ENCODE measurements around the gene HELZ2. TPM values are rescaled to one million over a fixed set of nuclear protein-coding genes. Genes with fewer than 3 reads are reported as not detected.

The HELZ2 gene
- total and polyA plus RNA-seq, 12 donors, result 4.8 to 34.3 (median 12.6) TPM

DNA sequence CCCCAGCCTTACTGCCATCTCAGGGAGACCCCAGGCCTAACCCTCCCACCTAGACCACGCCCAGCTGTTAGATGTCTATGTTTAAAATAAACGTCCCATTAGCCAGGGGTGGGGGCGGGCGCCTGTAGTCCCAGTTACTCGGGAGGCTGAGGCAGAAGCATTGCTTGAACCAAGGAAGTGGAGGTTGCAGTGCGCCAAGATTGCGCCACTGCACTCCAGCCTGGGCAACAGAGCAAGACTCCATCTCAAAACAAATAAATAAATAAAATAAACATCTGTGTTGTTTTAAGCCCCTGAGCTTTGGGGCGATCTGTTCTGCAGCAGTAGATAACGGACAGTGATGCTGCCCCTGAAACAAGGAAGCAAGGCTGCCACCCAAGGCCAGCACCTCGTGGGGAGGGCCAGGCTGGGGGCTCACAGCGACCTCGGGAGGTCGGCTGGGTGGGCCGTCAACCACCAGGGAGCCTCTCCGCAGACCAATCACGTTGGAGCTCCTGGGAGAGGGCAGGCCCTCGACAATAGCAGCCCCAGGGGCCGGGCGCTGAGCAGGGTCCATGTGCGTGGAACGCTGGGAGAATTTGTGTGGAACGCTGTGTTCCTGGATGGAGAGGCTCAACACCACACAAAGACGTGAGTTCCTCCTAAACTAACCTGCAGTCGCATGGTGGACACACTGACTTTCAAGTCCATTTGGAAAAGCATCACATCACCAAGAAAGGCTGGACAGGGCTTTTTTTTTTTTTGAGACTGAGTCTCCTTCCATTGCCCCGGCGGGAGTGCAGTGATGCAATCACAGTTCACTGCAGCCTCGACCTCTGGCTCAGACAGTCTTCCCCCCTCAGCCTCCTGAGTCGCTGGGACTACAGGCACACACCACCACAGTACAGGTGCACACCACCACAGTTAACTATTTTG is 1.0 kb upstream of the HELZ2 start:
- DNase-seq (no peak), ATAC-seq (no peak)
- H3K4me3 ChIP-seq, result peak overlapping the region in 5 of 10 donors; percentile 75 to 92 (median 85)
- H3K27ac ChIP-seq, result peak overlapping the region in 8 of 10 donors; percentile 89 to 95 (median 93)
- H3K4me1 ChIP-seq, result peaks cover 5 to 37% (median 24%) of the 10 kb centered on the region in 9 donors
- H3K9me3 ChIP-seq, result no peaks in the 10 kb centered on the region
- peaks cover 0 to 19% (median 4%) of the 10 kb centered on the region in 9 donors for H3K36me3 ChIP-seq
- intact Hi-C loops (cut with DNase I), result loop anchor here in 3 of 10 donors (5.0 to 10.0 kb wide), 3 partner anchors 38 to 50 kb away; partner anchors contain the start of genes GMEB2 (in 2 of the 3) and PTK6 (in 1 of the 3)
- 68 to 75% methylated on average over 28 of the region's 28 CpGs for WGBS, 2 donors
- no peak for TF ChIP-seq CTCF (IDR thresholded peaks at IDR 0.05)
- peaks cover 0 to 37% (median 0%) of the 10 kb centered on the region in 7 donors for H3K27me3 ChIP-seq

DNA sequence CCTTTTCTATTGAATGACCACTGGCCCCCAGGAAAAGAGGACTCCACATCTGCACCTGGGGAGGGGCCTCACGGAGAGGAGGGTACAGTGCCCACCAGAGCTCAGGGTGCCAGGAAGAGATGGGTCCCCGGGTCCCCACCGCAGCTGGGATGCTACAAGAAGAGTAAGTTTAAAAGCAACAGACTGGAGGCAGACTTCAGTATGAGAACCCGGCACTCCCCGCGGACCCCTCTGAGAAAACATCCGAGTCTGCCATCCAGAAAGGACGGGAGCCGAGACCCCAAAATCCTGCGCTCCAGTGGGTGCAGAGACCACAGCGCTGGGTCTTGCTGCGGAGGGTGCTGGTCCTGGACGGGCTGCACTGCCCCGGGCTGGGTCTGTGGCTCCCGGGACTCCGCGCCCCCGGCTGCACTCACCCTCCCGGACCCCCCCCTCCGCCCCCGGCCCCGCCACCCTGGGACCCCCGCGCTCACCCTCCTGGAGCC is 350 bp downstream of the HELZ2 start:
- 3 to 4% methylated on average over 23 to 24 of the region's 24 CpGs for WGBS, 2 donors

DNA sequence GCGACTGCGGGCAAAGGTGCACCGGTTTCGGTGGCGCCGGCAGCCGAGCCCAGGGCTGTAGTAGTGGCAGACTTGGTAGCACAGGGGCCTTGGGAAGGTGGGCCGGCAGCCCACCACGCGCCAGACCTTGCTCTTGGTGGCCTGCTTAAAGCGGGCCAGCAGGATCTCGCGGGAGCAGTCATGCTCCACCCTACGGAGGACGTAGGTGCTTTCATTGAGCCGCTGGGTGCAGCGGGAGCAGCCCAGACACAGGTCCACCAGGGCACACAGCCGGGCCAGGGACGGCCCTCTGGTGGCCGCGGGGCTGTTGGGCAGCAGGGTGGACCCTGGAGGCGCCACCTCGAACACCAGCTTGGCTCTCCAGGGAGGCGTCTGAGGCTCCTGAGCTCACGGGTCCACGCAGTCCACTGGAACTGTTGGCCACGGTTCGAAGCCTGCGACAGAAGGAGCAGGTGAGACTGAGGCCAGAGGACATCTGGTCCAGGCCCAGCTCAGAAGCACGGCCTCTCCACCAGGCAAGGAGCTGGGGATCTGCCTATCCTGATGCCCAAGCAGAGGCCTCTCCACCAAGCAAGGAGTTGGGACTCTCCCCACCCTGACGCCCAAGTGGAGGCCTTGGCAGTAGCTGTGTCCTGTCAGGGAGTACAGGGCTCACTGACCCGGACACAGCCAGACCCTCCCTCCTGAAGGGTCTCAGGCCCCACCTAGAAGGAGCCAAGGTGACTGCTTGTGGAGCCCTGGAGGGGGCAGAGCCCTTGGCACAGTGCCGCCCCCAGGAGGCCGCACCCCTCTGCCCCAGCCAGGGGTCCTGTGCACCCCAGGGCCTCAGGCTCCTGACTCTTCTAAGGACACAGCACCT is 1.0 kb downstream of the HELZ2 start:
- WGBS, 2 donors, result 88% methylated on average over 34 of the region's 34 CpGs
- Histone ChIP-seq H3K4me1 (peaks cover 5 to 46% (median 24%) of the 10 kb centered on the region in 9 donors), H3K27me3 (peaks cover 0 to 31% (median 0%) of the 10 kb centered on the region in 7 donors), H3K9me3 (no peaks in the 10 kb centered on the region), H3K27ac (peak overlapping the region; percentile 42 to 95 (median 92)), H3K4me3 (peak overlapping the region; percentile 67 to 98 (median 86)), H3K36me3 (peaks cover 0 to 33% (median 4%) of the 10 kb centered on the region in 9 donors)
- no peak for DNase-seq
- intact Hi-C loops (cut with DNase I), result loop anchor here in 2 of 10 donors (10.0 kb wide), 1 partner anchor 52 kb away; the partner anchor contains the start of gene GMEB2 (in 2 of the 2)
- ATAC-seq, result peak in 3 of 8 donors; percentile 4 to 11 (median 6)
- peak in 1 of 9 donors; percentile 4 for TF ChIP-seq CTCF (IDR thresholded peaks at IDR 0.05)

More for the DNA sequence above, 350 bp downstream of the HELZ2 start:
- ATAC-seq (peak; percentile 0 to 35 (median 13)), DNase-seq (no peak)
- Histone ChIP-seq H3K4me1 (peaks cover 5 to 39% (median 24%) of the 10 kb centered on the region in 9 donors), H3K4me3 (peak overlapping the region; percentile 67 to 98 (median 86)), H3K27ac (peak overlapping the region; percentile 42 to 95 (median 92)), H3K27me3 (peaks cover 0 to 31% (median 0%) of the 10 kb centered on the region in 7 donors), H3K36me3 (peaks cover 0 to 28% (median 4%) of the 10 kb centered on the region in 9 donors), H3K9me3 (no peaks in the 10 kb centered on the region)
- TF ChIP-seq CTCF (IDR thresholded peaks at IDR 0.05), result no peak
- intact Hi-C loops (cut with DNase I), result loop anchor here in 2 of 10 donors (10.0 kb wide), 1 partner anchor 51 kb away; the partner anchor contains the start of gene GMEB2 (in 2 of the 2)
